Activated CD8-positive, alpha-beta memory T cell treated with anti-CD3 and anti-CD28 coated beads, Interleukin-2, amount 50 U/mL, for 24 hours (primary cell): Measurements from ENCODE around the gene GTF3C4.
"Not testable (repeated sequence)": the region's sequence is repeated elsewhere in the genome, so short reads cannot be mapped to it uniquely, and the experiment has no call there.

Source experiments
- DNase-seq: peaks from one replicate; pipeline ENCODE4 v3.0.0-alpha.2; 2020; ENCODE audit errors: extremely low read depth

Gene GTF3C4

DNA sequence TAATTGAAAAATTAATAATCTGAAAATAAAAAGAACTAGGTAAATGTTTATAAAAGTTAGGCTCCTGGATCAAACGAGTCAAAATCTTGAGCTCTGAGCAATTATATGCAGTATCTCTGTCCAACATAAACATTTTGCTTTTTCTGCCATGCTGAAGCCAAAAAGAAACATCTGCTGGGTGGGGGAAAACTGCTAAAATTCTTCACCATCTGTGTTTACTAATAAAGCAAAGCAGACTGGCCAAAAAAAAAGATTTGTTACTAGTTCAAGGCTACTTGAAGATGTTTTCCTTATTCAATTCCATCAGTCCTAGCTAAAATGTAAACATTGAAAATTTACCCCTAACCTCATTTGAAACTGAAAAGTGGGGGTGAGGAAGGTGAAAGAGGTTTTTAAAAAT lies 29.7 kb downstream of the GTF3C4 start:
- no peak for DNase-seq

DNA sequence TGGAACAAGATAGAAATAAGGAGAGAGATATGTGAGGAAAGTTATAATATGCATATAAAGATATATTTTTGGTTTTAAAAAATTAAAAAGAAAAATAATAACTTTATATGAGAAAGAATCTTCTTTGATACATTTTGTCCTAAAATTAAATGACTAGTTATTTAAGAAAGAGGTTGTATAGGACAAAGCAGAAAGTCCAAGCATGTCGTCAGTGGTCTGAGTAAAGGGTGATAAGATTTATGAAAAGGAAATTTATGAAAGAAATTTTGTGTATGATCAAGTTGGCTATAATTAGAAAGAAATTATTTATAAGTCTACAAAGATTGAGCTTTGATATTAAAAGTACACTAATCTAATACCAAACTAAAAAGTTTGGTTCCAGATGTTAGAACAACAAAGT lies 32.0 kb downstream of the GTF3C4 start:
- DNase-seq: no peak

DNA sequence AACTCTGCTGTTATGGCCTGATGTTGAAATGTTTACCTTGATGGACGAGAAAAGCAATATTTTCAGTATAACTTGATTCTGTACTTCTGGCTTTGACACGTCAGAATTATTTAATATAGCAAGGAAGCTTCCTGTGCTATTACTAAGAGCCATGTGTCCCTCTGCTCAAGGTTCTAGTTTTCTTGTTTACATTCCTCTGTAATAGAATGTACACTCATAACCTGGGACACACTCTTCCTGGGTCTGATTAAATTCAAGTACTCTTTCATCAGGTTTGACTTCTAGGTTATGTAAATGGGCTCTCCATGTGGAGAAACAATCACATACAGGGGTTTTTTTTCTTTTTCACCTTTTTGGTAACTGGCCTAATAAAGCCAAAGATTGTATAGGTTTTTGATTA lies 33.1 kb downstream of the GTF3C4 start:
- no peak for DNase-seq

DNA sequence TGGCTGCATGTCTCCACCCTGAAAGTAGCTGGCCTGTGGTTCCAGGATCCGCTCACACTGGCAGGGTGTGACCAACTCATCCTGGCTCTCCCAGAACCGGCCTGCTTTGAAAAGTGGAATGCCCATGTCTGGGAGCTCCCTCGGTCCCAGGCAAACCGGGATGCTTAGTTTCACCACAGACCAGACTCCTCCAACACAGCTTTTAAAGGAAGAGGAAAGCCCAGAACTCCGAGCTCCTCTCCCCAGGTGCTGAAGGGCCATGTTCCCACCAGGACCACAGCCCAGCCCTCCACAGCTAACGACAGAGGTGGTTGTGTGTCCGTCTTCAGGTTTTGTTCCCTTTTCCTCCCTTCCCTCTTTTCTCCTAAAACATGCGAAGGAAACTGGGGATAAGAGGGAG lies 38.0 kb downstream of the GTF3C4 start:
- DNase-seq: no peak

DNA sequence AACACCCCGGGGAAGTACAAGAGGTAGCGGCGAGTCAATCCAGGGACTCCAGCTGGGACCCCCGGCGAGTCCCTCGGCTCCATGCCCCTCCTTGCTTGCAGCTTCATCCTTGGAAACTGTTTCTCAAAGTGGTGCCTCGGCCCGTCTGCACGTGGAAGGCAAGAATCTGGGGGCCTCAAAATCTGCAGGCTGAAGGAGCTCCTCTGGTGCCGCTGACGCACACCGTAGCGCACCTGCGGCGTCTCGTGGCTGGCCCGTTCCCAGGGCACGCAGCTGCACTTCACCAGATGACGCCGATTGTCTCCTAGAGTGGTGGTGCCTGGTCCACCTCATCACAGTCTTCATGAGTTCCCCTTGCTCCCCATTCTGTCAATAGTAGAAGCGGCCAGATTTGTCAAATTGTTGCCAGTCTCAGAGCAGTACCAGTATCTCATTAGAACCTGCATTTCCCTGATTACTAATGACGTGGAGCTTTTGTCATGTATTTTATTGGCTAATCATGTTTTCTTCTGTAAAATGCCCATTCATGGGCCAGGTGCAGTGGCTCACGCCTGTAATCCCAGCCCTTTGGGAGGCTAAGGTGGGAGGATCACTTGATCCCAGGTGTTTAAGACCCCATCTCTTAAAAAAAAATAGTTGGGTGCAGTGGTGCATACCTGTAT lies 38.6 kb downstream of the GTF3C4 start:
- DNase-seq: no peak

DNA sequence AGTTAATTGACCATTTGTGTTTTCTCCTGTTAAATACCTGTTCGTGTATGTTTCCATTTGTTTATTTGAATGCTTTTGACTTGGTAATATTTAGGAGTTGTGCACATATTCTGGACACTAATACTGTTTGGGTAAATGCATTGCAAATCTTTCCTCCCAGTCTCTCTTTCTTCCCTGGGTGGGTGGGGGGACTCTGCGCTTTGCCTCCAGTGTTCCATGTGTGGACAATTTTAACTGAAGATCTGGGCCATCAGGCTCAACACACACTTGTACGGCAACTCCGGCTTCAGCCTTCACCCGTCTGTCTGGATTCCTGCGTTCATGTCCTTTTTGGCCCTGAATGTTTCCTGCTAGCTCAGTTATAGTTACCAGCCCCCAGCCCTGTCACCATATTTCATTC lies 40.1 kb downstream of the GTF3C4 start:
- no peak for DNase-seq

DNA sequence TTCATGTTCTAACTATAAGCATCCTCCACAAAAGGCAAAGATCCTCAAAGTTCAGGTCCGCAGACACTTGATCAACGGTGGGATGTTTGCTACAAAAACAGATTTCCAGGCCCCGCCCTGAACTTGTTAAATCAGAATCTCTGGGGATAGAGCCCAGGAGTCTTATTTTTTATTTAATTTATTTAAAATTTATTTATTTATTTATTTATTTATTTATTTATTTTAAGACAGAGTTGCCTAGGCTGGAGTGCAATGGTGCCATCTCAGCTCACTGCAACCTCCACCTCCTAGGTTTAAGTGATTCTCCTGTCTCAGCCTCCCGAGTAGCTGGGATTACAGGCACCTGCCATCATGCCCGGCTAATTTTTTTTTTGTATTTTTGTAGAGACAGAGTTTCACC lies 40.9 kb downstream of the GTF3C4 start:
- not testable (repeated sequence) for DNase-seq

DNA sequence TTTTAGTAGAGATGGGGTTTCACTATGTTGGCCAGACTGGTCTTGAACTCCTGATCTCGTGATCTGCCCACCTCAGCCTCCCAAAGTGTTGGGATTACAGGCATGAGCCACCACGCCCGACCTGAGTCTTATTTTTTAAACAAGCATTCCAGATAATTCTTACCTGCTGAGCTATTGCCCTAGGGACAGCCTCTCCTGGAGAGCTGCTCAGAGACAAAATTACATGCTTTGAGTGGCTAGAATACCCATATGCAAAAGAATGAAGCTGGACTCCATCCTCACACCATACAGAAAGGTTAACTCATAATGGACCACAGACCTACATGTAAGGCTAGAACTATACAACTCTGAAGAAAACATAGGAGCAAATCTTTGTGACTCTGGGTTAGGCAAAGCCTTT lies 41.6 kb downstream of the GTF3C4 start:
- no peak for DNase-seq

DNA sequence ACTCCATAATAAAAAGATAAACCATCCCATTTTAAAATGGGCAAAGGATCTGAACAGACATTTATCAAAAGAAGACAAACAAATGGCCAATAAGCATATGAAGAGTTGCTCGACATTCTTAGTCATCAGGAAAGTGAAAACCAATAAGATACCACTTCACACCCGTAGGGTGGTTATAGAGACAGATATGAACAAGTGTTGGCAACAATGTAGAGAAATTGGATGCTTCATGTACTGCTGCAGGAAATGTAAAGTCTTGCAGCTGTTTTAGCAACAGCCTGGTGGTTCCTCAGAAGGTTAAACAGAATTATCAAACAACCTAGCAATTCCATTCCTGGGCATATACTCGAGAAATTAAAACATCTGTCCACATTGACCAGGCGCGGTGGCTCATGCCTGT lies 42.5 kb downstream of the GTF3C4 start:
- DNase-seq: no peak

DNA sequence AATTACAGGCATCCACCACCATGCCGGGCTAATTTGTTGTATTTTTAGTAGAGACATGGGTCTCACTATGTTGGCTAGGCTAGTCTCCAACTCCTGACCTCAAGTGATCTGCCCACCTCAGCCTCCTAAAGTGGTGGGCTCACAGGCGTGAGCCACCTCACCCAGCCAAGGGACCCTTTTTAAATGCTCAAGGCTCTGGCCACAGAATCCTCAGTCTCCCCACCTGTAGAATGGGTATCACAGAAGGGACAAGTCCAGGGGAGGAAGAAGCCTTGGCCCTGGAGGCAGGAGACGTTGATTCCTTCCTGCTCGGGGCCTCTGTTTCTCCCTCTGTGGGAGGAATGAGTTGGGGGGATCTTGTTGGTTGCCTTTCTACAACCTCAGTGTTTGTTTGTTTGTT lies 45.7 kb downstream of the GTF3C4 start:
- DNase-seq: no peak

DNA sequence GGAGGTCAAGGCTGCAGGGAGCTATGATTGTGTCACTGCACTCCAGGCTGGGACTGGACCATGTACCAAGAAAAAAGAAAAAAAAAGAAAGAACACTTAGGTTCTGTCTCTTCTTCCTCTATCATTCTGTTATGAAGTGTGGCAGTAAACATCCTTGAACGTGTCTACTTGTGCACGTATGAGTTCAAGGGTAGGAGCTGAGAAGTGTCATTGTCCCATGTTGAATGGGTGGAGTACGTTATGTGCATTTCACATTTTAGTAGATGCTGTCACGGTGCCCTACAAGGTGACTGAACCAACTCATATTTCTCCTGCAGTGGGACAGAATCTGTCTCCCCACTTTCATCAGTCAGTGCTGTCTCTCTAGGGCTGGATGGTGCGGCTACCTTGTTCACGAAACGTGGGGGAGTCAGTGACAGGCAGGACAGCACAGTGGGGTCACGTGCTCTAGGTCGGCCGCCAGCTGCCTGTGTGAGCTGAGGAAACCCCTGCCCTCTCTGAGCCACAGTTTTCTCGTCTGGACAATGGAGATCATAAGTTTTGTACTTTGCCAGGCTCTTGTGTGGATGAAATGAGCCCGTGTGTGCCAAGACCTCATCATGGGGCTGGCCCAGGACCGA lies 47.2 kb downstream of the GTF3C4 start:
- no peak for DNase-seq

DNA sequence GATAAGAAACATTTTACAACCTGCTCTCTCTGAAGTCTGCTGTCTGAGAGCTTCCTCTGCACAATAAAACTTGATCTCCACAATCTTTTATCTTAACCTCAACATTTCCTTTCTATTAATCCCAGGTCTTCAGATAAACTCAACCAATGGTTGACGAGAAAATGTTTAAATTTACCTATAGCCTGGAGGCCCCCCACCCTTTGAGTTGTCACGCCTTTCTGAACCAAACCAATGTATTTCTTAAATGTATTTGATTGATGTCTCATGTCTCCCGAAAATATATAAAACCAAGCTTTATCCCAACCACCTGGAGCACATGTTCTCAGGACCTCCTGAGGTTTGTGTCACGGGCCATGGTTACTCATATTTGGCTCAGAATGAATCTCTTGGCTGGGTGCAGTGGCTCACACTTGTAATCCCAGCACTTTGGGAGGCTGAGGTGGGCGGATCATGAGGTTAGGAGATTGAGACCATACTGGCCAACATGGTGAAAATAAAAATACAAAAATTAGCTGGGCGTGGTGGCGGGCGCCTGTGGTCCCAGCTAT lies 48.2 kb downstream of the GTF3C4 start:
- not testable (repeated sequence) for DNase-seq

DNA sequence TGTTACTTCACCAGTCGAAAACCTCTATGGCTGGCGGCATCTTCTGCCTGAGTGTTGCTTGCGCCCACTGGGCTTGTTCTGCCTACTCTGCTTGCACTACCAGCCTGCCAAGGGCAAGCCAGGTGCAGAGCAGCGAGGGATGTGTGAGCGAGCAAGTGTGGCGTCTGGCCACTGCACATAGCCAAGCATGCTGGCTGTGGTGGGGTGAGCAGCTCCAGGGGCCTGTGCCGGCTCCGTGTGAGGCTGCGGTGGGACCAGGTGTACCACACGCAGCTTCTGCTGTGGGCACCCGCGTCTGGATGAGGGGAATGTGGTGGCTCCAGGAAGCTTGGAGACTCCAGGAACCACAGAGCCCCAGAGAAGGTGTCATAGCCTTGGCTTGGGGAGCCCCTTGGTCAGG lies 51.4 kb downstream of the GTF3C4 start:
- no peak for DNase-seq

DNA sequence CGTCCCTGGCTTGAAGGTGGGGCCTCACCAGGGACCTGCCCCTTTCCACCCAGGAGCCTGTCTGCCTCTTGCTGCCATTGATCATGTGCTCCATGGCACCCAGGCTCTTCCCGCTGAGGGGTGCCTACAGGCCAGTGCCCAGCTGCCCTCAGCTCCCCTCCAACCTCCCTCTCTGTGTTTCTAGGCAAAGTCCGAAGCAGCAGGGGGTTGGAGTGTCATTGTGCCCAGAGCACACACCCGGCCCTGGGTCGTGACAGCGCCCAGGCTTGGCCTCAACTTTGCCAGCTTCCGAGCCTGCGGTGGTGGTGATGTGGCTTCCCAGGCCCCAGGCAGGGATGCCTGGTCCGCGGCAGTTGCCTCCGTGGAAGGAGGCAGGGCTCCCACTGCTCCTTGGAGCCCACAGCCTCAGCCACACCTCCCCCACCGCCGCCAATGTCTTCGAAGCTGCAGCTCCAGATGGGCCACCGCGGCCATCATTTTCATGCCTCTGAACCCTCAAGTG lies 52.4 kb downstream of the GTF3C4 start:
- DNase-seq: no peak

DNA sequence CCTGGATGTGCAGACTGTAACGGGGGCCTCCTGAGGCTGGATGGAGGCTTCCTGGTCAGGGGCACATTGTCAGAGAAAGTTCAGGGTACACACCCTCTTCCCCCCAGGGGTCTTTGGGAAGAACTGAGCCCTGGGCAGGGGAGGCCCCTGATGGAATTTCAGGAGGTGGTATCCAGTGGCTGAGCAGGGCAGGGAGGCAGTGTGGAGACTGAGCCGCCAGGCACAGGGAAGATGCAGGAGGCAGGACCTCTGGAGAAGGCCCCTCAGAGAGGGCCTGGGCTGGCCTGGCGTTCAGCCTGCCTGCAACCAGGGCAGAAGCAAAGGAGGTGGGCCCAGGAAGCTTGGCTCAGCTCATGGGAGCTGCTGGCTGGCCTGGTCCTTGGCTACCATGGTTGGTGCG lies 53.5 kb downstream of the GTF3C4 start:
- DNase-seq: no peak

DNA sequence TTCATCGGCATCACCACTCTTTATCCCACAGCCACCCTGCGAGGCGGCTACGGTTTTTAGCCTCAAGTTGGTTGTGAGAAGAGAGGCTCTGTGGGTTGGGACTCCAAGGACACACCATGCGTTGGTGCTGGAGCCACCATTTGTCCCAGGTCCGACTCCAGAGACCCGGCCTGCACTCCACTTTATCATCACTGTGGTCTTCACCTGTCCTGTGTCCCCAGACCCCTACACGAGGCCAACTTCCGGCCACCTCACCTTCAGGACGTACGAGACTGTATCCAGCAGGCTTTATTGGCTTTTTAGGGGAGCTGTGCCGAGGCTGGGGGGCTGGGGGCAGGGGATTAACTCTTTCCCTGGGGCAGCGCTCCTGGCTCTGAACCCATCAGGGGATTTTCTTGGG lies 55.0 kb downstream of the GTF3C4 start:
- DNase-seq: no peak

DNA sequence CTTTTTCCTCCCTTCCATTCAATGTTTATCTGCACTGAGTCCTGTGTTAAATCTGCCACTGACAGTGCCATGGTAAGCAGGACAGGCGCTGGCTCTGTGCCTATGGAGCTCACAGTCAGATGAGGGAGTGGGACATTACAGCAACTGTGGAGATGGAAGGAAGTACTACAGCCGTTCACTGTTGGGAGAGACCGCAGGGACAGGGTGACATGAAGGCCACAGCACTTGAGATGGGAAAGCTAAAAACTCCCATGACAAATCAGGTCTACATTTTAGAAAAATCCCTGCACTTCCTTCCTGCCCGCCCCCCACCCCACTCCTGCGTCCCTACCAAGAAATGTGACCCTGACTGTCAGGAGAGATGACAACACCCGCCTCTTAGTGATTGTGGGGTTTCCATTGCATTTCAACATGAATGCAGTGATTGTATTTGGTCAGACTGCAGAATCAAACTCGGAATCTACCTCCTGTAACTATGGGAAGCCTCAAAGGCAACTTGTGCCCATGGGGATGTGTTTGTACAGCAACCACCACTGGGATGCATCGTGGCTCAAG lies 56.4 kb downstream of the GTF3C4 start:
- DNase-seq: no peak

DNA sequence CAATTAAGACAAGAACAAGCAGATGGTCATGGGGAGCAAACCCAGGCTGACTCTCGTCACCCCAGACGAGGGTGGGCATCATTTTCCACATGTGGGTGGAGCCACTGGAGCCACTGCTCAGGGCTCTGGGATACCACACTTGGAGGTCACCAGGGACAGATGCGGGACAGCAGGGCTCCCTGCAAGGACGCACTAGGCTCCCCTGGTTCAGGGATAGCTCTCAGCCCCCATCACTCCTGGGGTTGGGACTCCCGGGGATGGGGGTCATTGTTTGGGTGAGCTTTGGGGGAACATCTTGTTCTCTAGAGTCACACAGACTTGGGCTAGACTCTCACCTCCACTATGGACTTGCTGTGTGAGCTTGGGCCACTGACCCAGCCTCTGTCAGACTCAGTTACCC lies 57.8 kb downstream of the GTF3C4 start:
- DNase-seq: no peak

DNA sequence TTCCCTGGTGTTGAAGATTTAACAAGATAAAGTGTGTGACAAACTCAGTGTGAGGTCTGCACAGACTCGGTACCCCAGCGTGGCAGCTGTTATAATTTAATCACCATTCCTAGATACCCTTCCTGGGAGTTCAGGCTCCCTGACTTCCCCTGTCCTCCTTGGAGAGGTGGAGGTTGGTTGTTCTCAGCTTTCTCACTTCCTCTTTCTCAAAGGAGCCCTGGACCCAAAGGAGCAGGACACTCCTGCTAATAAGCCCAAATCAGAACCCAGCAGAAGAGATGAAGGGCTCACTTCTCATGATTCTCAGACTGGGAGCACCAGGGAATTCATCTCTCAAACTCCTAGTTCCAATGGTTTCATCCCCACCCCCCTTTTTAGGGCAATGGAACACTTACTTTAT lies 58.2 kb downstream of the GTF3C4 start:
- DNase-seq: no peak

DNA sequence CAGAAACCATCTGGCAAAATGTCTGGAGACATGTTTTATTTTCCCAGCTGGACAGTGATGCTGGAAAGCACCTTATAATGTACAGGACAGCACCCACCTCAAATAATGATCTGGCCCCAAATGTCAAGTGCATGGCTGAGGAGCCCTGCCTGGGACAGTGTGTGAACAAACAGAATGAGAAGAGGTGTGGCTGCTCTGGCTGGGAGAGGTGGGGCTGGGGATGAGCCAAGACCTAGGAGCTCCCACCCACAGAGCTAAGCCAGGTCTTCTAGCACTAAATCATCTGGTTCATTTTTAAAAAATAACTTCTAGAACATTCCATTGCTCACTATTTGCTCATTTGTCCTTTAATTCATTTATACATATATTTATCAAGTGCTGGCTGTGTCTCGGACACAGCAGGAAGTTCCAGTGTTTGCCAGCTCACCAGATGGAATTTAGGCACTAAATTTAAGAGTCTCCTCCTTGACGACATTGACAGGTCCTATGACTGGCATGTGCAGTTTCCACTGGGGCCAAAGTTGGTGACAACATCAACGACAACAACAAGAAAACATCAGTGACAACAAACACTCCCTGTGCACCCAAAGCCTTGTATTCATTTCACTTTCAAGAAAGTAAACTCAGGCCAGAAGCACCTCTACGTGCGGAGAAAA lies 59.1 kb downstream of the GTF3C4 start:
- no peak for DNase-seq

DNA sequence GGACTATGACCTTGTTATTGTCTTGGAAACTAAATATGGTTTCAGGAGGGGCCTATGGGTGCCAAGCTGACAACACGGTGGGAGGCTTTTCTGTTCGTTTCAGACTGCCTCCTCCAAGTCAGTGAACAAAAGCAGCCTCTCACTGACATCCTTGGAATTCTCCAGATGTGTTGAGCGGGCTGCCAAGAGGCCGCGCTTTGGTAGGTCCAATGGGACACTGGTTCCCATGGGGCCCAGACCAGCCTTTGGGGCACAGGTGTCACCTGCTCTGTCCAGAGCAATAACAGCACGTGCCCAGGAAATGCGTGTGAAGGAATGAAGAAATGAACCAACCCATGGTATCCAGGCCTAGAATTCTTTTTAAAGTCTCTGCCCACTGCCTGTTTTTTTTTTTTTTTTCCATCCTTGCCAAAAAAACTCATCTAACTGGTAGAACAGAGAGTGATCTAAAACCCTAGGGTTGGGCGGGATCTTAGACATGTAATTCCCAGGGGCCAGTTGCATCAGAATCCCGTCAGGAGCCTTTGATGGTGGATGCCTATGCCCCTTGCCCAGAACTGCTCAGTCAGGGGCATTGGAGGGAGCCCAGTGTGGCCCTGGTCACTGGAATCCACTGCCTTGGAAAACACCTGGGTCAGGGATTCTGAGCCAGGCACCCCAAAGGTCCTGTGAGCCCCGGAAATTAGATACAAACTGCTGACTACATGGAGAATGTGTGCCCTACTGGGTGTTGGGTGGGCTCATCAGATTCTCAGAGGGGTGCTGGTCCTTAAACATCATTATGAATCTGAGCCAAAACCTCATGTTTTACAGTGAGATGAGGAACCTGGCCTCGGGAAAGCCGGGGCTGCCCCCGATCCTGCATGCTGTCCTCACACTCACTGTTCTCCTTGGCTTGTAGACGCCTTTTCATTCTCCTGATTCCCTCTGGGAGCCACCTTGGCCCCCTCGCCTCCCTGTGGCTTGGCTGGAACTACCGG lies 60.1 kb downstream of the GTF3C4 start:
- no peak for DNase-seq
